NCI-H1048 (cell line): Measurements from ENCODE around the gene PEMT.

Experiments
- DNase-seq: peaks from one replicate; lab custom pipeline; 2025; lab: John Stamatoyannopoulos, UW

Gene PEMT

GRCh38 chr17:17503566-17504130 is 87.9 kb downstream of the PEMT start:
- no peak for DNase-seq

- no peak for DNase-seq
Measured at GRCh38 chr17:17502741-17503565, 88.6 kb downstream of the PEMT start.

GRCh38 chr17:17500999-17501605 is 90.4 kb downstream of the PEMT start:
- DNase-seq, result no peak

- DNase-seq, result no peak
Measured at GRCh38 chr17:17499402-17500145, 91.9 kb downstream of the PEMT start.

- DNase-seq, result no peak
Measured at GRCh38 chr17:17498606-17499301, 92.8 kb downstream of the PEMT start.

GRCh38 chr17:17497845-17498520 is 93.5 kb downstream of the PEMT start:
- no peak for DNase-seq

- DNase-seq, result no peak
Measured at GRCh38 chr17:17497065-17497844, 94.3 kb downstream of the PEMT start.

- DNase-seq, result peak; percentile 33
Measured at GRCh38 chr17:17496189-17497064, 95.1 kb downstream of the PEMT start, which contains the start of gene RASD1. Gene RASD1 (minus strand): TSS chr17:17496395. CDS start chr17:17496181, 214 bp downstream.

- no peak for DNase-seq
Measured at GRCh38 chr17:17495536-17496188, 95.8 kb downstream of the PEMT start.

- DNase-seq, result no peak
Measured at GRCh38 chr17:17494870-17495535, 96.5 kb downstream of the PEMT start.

GRCh38 chr17:17494499-17494869 is 97.0 kb downstream of the PEMT start:
- DNase-seq, result no peak

- no peak for DNase-seq
Measured at GRCh38 chr17:17493986-17494466, 97.5 kb downstream of the PEMT start.

- DNase-seq, result no peak
Measured at GRCh38 chr17:17493249-17493985, 98.1 kb downstream of the PEMT start.

- DNase-seq, result no peak
Measured at GRCh38 chr17:17492571-17492970, 98.9 kb downstream of the PEMT start.

GRCh38 chr17:17492085-17492484 is 99.4 kb downstream of the PEMT start:
- DNase-seq, result no peak

- DNase-seq, result no peak
Measured at GRCh38 chr17:17491546-17491988, 99.9 kb downstream of the PEMT start.

- no peak for DNase-seq
Measured at GRCh38 chr17:17491031-17491471, 100.5 kb downstream of the PEMT start.
